Transverse colon (tissue), 4 donors: ENCODE results near the gene MRPL39. TPM values are rescaled to one million over a fixed set of nuclear protein-coding genes. Genes with fewer than 3 reads are reported as not detected.
"Not testable (repeated sequence)": the region's sequence is repeated elsewhere in the genome, so short reads cannot be mapped to it uniquely, and the experiment has no call there.

Experiments
- DNase-seq: peaks from one replicate; pipeline ENCODE4 v3.0.0-alpha.2; 2019
- H3K27ac ChIP-seq, 4 donors: fragments of 200-600 bp; sonication (generic); 2 replicates each; pipeline ENCODE4 v1.5.1; 2016 to 2018; ENCODE audit warnings: inconsistent platforms in 4 of 4
- H3K27me3 ChIP-seq: fragments of 200-600 bp; sonication (generic); 2 replicates; pipeline ENCODE4 v1.5.1; 2017; ENCODE audit warnings: inconsistent platforms
- H3K36me3 ChIP-seq, 4 donors: fragments of 200-600 bp; sonication (generic); 2 replicates each; pipeline ENCODE4 v1.5.1; 2017 to 2019; ENCODE audit warnings: inconsistent platforms in 4 of 4
- H3K4me1 ChIP-seq, 4 donors: fragments of 200-600 bp; sonication (generic); 2 replicates each; pipeline ENCODE4 v1.5.1; 2017 to 2020; ENCODE audit warnings: inconsistent platforms in 4 of 4
- H3K4me3 ChIP-seq, 4 donors: fragments of 200-600 bp; sonication (generic); 1 replicate in 1 of 4; 2 replicates in 3 of 4; pipeline versions ENCODE4 v1.5.1 to v1.6.1; 2017 to 2019; ENCODE audit warnings: inconsistent platforms in 4 of 4
- H3K9me3 ChIP-seq, 2 donors: fragments of 200-600 bp; sonication (generic); 2 replicates each; pipeline ENCODE4 v1.5.1; 2017 to 2019; ENCODE audit warnings: inconsistent platforms in 2 of 2
- CTCF ChIP-seq, 5 experiments: fragments of 200-600 bp in 3 of 5; fragments of 450-650 bp in 2 of 5; sonication (generic) in 3 of 5; IDR thresholded peaks; 1 replicate in 2 of 5; 2 replicates in 3 of 5; pipeline ENCODE4 v1.5.1; 2016 to 2017; ENCODE audit warnings: antibody characterized with exemption in 5 of 5, inconsistent platforms in 3 of 5, mild to moderate bottlenecking in 2 of 5, moderate library complexity in 1 of 5
- EP300 ChIP-seq: sonication (generic); formaldehyde crosslinking; IDR thresholded peaks from one replicate; pipeline ENCODE4 v1.6.1; 2017; ENCODE audit warnings: antibody characterized with exemption, low read depth
- POLR2A ChIP-seq: fragments of 450-650 bp; IDR thresholded peaks from one replicate; pipeline ENCODE4 v1.6.1; 2016; ENCODE audit warnings: antibody characterized with exemption, mild to moderate bottlenecking, moderate library complexity
- POLR2AphosphoS5 ChIP-seq, 3 donors: sonication (generic); formaldehyde crosslinking; IDR thresholded peaks; one replicate each; pipeline ENCODE4 v1.6.1; 2016; ENCODE audit warnings: antibody characterized with exemption in 3 of 3
- WGBS, 2 donors: methylation state at CpG; one replicate each; pipeline ENCODE4 v1.1.5; 2018; ENCODE audit warnings: low coverage in 1 of 2; 5-methylcytosine and 5-hydroxymethylcytosine counted together
- in situ Hi-C, 4 donors: fragments of 200-750 bp; cut with MboI; loops; one replicate each; pipeline versions ENCODE4 v1.15.0 to v1.15.1; 2017; ENCODE audit warnings: low sequenced_read_pairs in 3 of 4, low pct_ligation_motif_present in 1 of 4, low pct_unique_long_range_greater_than_20kb in 1 of 4
- intact Hi-C: fragments of 100-400 bp; cut with DNase I; formaldehyde crosslinking; loops from one replicate; pipeline ENCODE4 v1.15.1; 2023; ENCODE audit warnings: low total_unique reads
- total RNA-seq, 4 donors: library from RNA; depleted of rRNA; stranded (reverse); fragments of >200 nt; gene quantifications; one replicate each; pipeline ENCODE4 v1.1.0, GENCODE V29; 2016

The MRPL39 gene
- total RNA-seq, 4 donors from 2014 or later: 10.1 to 16.8 (median 14.9) TPM; not detected in 1

DNA sequence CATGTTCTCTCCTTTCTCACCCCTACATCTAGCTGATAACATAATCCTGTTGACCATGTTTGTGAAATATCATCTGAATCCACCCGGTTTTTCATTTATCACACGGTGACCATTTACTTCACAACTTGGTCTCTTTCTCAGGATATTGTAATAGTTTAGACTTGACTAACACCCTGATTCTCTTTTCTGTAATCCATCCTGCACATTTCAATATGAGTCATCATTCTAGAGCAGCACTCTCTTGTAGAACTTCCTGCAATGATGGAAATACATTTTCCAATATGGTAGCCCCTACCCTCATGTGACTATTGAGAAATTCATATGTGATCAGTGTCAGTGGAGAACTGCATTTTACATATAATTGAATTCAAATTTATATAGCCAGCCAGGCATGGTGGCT is 29.4 kb upstream of the MRPL39 start:
- Histone ChIP-seq H3K9me3 (no peaks in the 10 kb centered on the region), H3K27me3 (peaks cover 41% of the 10 kb centered on the region), H3K27ac (no peak overlapping the region), H3K36me3 (no peaks in the 10 kb centered on the region), H3K4me3 (no peak overlapping the region), H3K4me1 (peaks cover 0 to 15% (median 5%) of the 10 kb centered on the region in 4 donors)
- no peak for TF ChIP-seq EP300
- no peak for TF ChIP-seq POLR2AphosphoS5 (IDR thresholded peaks at IDR 0.05)
- TF ChIP-seq CTCF (IDR thresholded peaks at IDR 0.05): no peak
- TF ChIP-seq POLR2A: no peak
- no peak for DNase-seq
- in situ Hi-C loops (no loop called here), intact Hi-C loops (no loop called here)
- WGBS, 2 donors: 71 to 94% methylated on average over 2 of the region's 2 CpGs

- Histone ChIP-seq H3K4me3 (no peak overlapping the region), H3K27ac (no peak overlapping the region), H3K27me3 (peaks cover 29% of the 10 kb centered on the region), H3K9me3 (no peaks in the 10 kb centered on the region), H3K4me1 (peaks cover 0 to 15% (median 5%) of the 10 kb centered on the region in 4 donors), H3K36me3 (no peaks in the 10 kb centered on the region)
- 81 to 88% methylated on average over 4 to 8 of the region's 8 CpGs for WGBS, 2 donors
- TF ChIP-seq POLR2A (no peak), POLR2AphosphoS5 (IDR thresholded peaks at IDR 0.05) (no peak), EP300 (no peak), CTCF (IDR thresholded peaks at IDR 0.05) (no peak)
- intact Hi-C loops (no loop called here), in situ Hi-C loops (no loop called here)
- DNase-seq: no peak
Observed at GRCh38 chr21:25635310-25635709, 28.0 kb upstream of the MRPL39 start.

DNA sequence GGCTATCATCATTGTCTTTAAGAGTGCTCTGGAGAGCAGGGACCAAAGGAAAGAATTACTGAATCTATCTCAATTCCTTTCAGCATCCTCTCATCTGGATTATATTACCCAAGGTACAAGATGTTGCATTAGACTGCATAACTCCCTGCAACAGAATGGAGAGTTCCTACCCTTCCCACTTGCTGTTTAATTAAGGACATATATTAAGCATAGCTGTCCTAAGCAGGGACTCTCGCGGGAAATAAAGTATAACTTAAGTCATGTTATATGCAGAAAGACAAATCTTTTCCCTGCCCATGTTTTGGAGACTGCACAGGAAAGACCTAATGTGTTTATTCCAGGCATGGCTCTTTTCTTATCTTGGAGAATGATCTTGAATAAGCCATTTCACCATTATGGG is 25.0 kb upstream of the MRPL39 start:
- intact Hi-C loops (no loop called here), in situ Hi-C loops (no loop called here)
- H3K36me3 ChIP-seq: no peaks in the 10 kb centered on the region
- 76 to 95% methylated on average over 2 of the region's 2 CpGs for WGBS, 2 donors
- H3K27me3 ChIP-seq: no peaks in the 10 kb centered on the region
- TF ChIP-seq CTCF (IDR thresholded peaks at IDR 0.05) (no peak), POLR2AphosphoS5 (IDR thresholded peaks at IDR 0.05) (no peak), EP300 (no peak), POLR2A (no peak)
- no peaks in the 10 kb centered on the region for H3K9me3 ChIP-seq
- no peak for DNase-seq
- H3K4me1 ChIP-seq: no peaks in the 10 kb centered on the region
- no peak overlapping the region for H3K27ac ChIP-seq
- no peak overlapping the region for H3K4me3 ChIP-seq

DNA sequence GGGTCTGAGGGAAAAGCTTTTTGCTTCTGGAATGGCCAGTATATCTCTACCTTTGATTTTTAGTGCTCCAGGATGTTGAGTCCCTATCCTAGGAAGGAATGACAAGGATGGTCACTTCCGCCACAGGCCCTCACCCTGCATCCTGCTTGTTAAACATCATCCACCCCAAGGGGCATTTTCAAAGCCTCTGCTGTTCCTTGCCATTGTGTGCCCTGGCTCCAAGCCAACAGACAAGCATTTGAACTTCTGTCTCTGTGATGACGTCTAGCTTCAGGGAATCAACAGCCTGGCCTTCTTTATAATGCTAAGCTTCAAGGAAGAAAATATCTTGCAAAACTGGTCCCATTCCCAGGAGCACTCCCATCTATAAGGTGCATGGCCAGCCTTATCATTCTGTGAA is 19.5 kb upstream of the MRPL39 start:
- Histone ChIP-seq H3K4me3 (no peak overlapping the region), H3K9me3 (no peaks in the 10 kb centered on the region), H3K36me3 (no peaks in the 10 kb centered on the region), H3K27me3 (no peaks in the 10 kb centered on the region), H3K4me1 (no peaks in the 10 kb centered on the region), H3K27ac (no peak overlapping the region)
- DNase-seq: no peak
- WGBS, 2 donors: 54 to 62% methylated on average over 2 of the region's 2 CpGs
- in situ Hi-C loops (loop anchor here in 1 of 4 donors (10.0 kb wide), 1 partner anchor 78 kb away; no protein-coding TSS in a partner anchor), intact Hi-C loops (no loop called here)
- TF ChIP-seq POLR2AphosphoS5 (IDR thresholded peaks at IDR 0.05) (no peak), POLR2A (no peak), CTCF (IDR thresholded peaks at IDR 0.05) (no peak), EP300 (no peak)

DNA sequence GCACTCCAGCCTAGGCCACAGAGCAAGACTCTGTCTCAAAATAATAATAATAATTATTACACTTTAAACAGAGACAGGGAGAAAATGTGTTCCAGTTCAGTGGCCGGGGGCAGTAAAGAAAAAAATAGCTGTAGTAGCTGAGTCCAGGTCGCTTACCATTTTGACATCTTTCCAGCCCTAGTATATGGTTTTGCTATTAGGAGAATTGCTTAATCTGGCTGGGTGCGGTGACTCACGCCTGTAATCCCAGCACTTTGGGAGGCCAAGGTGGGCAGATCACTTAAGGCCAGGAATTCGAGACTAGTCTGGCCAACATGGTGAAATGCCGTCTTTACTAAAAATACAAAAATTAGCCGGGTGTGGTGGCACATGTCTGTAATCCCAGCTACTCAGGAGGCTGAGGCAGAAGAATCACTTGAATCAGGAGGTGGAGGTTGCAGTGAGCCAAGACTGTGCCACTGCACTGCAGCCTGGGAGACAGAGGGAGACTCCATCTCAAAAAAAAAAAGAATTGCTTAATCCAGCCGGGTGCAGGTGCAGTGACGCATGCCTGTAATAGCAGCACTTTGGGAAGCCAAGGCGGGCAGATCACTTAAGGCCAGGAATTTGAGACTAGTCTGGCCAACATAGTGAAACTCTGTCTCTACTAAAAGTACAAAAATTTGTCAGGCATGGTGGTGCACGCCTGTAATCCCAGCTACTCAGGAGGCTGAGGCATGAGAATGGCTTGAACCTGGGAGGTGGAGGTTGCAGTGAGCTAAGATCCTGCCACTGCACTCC is 18.7 kb upstream of the MRPL39 start:
- H3K4me3 ChIP-seq, H3K9me3 ChIP-seq, intact Hi-C loops, H3K27me3 ChIP-seq, H3K36me3 ChIP-seq, H3K4me1 ChIP-seq, DNase-seq, H3K27ac ChIP-seq: not testable (repeated sequence)
- 90 to 100% methylated on average over 3 to 11 of the region's 11 CpGs for WGBS, 2 donors
- in situ Hi-C loops: loop anchor here in 1 of 4 donors (10.0 kb wide), 1 partner anchor 79 kb away; no protein-coding TSS in a partner anchor
